Chondrocyte (in vitro differentiated cells): Measurements from ENCODE around the gene PLEKHG4B. TPM values are rescaled to one million over a fixed set of nuclear protein-coding genes. Genes with fewer than 3 reads are reported as not detected.
A peak's percentile ranks its signal among the peaks of the same experiment; 100 is the strongest.

Experiments
- DNase-seq: peaks from one replicate; pipeline ENCODE4 v3.0.0; 2021; ENCODE audit warnings: mixed read lengths, low spot score
- H3K27ac Mint-ChIP-seq: one replicate; pipeline ENCODE4 v1.8.0; 2021; ENCODE audit warnings: mild to moderate bottlenecking, moderate library complexity, mixed read lengths; ENCODE audit not compliant: unreplicated experiment
- H3K27me3 Mint-ChIP-seq: 2 replicates; pipeline ENCODE4 v1.8.0; 2021; ENCODE audit warnings: low read depth, mixed read lengths
- H3K36me3 Mint-ChIP-seq: 2 replicates; pipeline ENCODE4 v1.8.0; 2021; ENCODE audit warnings: low read depth, mixed read lengths
- H3K4me1 Mint-ChIP-seq: 2 replicates; pipeline ENCODE4 v1.8.0; 2021; ENCODE audit warnings: low read depth, mild to moderate bottlenecking, mixed read lengths
- H3K4me3 Mint-ChIP-seq: one replicate; pipeline ENCODE4 v1.8.0; 2021; ENCODE audit warnings: mild to moderate bottlenecking, moderate library complexity, mixed read lengths; ENCODE audit not compliant: unreplicated experiment
- H3K9me3 Mint-ChIP-seq: 2 replicates; pipeline ENCODE4 v1.8.0; 2021; ENCODE audit warnings: low read depth, mixed read lengths
- CTCF ChIP-seq: fragments of 200-600 bp; sonication (generic); IDR thresholded peaks from 2 replicates; pipeline ENCODE4 v1.5.0; 2021; ENCODE audit warnings: antibody characterized with exemption, mild to moderate bottlenecking, moderate library complexity
- total RNA-seq: library from RNA; stranded (reverse); gene quantifications from 3 replicates; pipeline ENCODE4 v1.2.1, GENCODE V29; 2021

The PLEKHG4B gene
- total RNA-seq, 1 donor from 2014 or later, result 2.0 TPM

GRCh38 chr5:190366-191035, 98.5 kb downstream of the PLEKHG4B start:
- Mint-ChIP-seq H3K27ac (no peak overlapping the region), H3K36me3 (no peaks in the 10 kb centered on the region), H3K4me1 (peaks cover 7% of the 10 kb centered on the region), H3K4me3 (no peak overlapping the region), H3K27me3 (no peaks in the 10 kb centered on the region), H3K9me3 (no peaks in the 10 kb centered on the region)
- no peak for TF ChIP-seq CTCF
- DNase-seq, result peak; percentile 71

GRCh38 chr5:191036-191948, 99.3 kb downstream of the PLEKHG4B start, which contains the start of gene LRRC14B:
Gene LRRC14B, plus strand, starts transcription at chr5:191495. Its CDS starts 44 bp downstream, at chr5:191539.
- no peaks in the 10 kb centered on the region for H3K9me3 Mint-ChIP-seq
- H3K27me3 Mint-ChIP-seq, result no peaks in the 10 kb centered on the region
- no peak within 1 kb of the TSS for H3K27ac Mint-ChIP-seq
- no peak for DNase-seq
- peaks cover 7% of the 10 kb centered on the region for H3K4me1 Mint-ChIP-seq
- no peaks in the 10 kb centered on the region for H3K36me3 Mint-ChIP-seq
- H3K4me3 Mint-ChIP-seq, result no peak within 1 kb of the TSS
- no peak for TF ChIP-seq CTCF

DNA sequence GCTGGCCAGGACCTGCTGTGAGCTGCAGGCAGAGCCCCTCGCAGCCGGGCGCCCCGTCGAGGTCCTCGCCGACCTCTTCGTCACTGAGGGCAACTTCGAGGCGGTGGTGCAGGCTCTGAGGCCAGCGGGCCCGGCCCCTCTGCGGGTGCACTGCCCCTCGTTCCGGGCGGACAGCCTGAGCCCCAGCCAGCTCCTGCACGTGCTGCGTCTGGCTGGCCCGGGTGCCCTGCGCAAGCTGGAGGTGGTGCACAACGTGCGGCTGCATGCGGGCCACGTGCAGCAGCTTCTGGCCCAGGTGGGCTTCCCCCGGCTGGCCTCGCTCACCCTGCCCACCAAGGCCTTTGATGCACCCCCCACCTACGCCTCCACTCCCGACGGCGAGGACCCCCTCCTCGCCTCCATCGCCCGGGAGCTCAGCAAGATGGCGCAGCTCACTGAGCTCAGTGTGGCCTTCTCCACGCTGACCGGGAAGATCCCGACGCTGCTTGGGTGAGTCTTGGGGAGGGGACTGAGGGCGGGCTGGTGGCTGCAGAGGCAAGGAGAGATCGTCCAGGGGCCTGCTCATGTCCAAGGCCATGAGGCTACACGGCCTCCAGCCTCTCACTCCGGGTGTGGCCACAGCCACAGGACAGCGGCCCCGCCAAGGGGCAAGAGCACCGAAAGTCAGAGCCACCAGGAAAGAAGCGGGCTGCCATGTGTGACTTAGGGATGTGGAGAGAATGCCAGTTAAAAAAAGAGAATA, 100.2 kb downstream of the PLEKHG4B start:
- Mint-ChIP-seq H3K4me3 (no peak overlapping the region), H3K36me3 (no peaks in the 10 kb centered on the region), H3K4me1 (peaks cover 7% of the 10 kb centered on the region), H3K27ac (no peak overlapping the region), H3K9me3 (no peaks in the 10 kb centered on the region), H3K27me3 (no peaks in the 10 kb centered on the region)
- peak; percentile 86 for DNase-seq
- TF ChIP-seq CTCF, result no peak

GRCh38 chr5:192691-192969, 100.7 kb downstream of the PLEKHG4B start:
- DNase-seq, result peak; percentile 53
- Mint-ChIP-seq H3K27me3 (no peaks in the 10 kb centered on the region), H3K27ac (no peak overlapping the region), H3K4me1 (peaks cover 7% of the 10 kb centered on the region), H3K9me3 (no peaks in the 10 kb centered on the region), H3K36me3 (no peaks in the 10 kb centered on the region), H3K4me3 (no peak overlapping the region)
- TF ChIP-seq CTCF, result no peak
